Measurements from ENCODE around the gene ASPG.

Gene ASPG

DNA sequence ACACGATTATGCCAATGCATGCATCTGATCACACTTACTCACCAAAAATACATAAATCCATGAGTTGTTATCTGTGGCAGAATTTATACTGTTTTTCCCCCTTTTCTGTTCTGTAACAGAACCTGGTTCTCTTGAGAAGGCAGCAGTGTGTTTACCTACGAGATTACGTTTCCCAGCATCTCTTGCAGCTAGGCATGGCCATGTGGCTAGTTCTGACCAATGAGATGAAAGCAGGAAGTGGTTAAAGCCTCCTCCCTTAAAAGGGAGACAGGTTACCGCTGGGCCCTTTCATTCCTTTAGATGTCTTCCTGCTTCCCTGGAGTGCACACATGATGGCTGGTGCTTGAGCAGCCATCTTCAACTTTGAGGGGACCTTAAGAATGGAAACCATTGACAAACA, 11.7 kb upstream of the ASPG start:
- DNase-seq (ENCODE audit: extremely low spot score, insufficient read length, low read depth): no peak
- FAIRE-seq: no peak

DNA sequence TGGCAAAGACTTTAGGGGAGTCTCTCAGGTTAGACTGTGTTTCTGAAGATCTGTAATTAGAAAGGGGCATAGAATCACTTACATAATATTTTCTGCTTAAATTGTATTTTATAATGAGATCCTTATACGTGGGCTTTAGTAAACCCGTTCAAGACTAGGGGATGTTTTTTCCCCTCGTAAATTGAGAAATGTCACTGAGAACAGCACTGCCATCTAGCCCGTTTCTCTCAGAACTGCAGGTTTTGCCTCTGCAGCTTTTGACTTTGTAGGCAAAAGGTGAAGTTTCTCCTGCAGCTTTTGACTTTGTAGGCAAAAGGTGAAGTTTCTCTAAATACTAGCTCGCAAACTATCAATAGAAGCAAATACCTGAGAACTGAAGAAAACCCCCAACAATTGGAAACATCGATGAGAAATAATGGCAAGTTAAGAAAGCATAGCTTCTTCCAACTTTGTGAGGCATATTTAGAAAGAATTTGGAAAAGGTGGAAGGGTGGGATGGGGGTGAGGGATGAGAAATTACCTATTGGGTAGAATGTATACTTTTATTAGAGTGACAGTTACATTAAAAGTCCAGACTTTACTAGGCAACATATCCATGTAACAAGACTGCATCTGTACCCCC, 9.9 kb upstream of the ASPG start:
- no peak for DNase-seq (ENCODE audit: extremely low spot score, insufficient read length, low read depth)
- FAIRE-seq: no peak

DNA sequence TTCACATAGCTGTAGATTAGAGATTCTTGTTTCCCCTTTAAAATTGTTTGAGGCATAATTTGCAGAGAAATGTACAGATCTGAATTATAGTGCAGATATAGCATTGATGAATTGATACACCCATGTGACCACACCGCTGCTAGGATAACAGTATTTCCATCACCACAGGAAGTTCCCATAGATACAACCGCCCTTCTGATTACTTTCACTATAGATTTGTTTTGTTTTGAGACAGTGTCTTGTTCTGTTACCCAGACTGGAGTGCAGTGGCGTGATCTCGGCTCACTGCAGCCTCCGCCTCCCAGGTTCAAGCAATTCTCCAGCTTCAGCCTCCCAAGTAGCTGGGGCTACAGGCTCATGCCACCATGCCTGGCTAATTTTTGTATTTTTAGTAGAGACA, 8.8 kb upstream of the ASPG start:
- FAIRE-seq (no peak), DNase-seq (ENCODE audit: extremely low spot score, insufficient read length, low read depth) (no peak)

DNA sequence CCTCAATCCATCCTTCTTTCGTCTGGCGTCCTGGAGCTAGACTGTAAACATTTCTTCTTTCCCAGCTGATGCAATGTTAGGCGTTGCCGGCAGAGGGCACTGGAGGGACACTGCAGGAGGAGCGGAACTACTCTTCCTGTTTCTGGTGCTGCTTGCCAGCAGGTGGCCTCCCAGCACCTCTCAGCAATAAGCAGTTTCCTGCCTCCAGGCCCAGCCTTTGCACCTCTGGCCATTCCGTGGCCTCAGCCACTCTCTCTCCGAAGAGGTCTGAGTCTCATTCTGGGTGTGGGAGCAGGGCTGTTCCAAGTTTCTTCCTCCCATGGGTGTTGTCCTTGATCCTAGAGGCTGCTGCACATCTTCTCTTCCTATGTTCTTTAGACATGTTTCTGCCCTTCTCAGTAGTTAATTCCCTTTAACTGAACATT, 7.5 kb upstream of the ASPG start:
- DNase-seq (ENCODE audit: extremely low spot score, insufficient read length, low read depth) (peak; percentile 90), FAIRE-seq (peak; percentile 98)

DNA sequence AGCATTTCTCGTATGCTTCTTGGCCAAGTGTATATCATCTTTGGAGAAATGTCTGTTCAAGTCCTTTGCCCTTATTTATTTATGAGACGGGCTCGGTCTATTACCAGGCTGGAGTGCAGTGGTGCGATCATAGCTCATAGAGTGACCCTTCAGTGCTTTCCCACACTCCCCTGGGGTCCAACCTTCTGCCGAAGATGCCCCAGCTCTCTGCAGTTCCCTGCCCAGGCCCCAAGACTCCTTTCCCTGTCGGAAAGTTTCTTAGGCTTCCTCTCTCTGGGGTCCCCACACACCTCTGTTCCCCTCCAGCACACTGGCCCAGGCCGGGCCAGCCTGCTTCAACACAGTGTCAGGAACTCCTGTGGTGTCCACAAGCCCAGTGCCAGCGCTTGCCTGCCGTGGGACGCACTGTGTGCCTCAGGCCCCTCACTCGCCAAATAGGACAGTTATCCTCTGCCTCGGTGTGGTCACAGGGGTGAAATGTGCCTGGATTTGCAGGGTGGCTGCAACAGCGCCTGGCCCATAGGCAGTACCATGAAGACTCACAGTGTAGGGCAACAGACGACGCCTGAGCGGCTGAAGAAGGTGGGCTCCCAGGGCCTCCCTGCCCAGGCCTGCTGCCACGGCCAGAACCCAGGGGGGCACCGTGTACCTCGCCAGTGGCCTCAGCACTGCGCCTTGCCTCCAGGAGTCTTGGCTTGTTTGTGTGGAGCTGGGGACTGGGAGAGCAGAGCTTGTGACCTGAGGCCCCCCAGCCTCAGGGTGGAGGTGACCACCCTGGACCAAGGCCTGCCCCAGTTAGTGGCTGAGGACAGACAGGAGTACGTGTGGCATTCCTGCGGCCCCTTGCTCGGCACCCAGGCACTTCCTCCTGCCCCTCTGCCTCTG, 4.9 kb upstream of the ASPG start:
- no peak for DNase-seq (ENCODE audit: extremely low spot score, insufficient read length, low read depth)
- FAIRE-seq: no peak

DNA sequence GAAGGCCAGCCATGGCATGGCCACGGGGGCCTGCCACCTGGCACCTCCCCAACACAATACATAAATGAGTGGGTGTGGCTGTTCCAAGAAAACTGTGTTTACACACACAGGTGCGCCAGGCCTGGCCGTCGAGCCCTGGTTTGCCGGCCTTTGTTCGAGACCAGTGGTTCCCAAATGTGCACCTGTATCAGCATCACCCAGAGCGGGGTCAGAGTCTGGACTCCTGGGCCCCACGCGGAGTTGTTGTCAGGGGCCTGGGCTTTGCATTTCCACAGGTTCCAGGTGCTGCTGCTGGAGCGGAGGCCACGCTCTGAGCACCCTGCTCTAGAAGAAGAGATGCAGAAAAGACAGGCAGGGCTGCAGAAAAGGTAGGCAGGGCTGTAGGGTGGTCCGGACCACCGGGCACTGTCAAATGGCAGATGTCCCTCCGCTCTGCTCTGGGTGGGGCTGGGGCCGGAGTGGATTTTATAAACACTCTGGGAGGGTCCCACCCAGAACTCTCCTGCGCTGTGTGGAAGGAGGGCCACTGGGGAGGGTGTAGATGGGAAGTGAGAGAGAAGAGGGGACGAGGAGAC, 4.2 kb upstream of the ASPG start:
- no peak for FAIRE-seq
- no peak for DNase-seq (ENCODE audit: extremely low spot score, insufficient read length, low read depth)

DNA sequence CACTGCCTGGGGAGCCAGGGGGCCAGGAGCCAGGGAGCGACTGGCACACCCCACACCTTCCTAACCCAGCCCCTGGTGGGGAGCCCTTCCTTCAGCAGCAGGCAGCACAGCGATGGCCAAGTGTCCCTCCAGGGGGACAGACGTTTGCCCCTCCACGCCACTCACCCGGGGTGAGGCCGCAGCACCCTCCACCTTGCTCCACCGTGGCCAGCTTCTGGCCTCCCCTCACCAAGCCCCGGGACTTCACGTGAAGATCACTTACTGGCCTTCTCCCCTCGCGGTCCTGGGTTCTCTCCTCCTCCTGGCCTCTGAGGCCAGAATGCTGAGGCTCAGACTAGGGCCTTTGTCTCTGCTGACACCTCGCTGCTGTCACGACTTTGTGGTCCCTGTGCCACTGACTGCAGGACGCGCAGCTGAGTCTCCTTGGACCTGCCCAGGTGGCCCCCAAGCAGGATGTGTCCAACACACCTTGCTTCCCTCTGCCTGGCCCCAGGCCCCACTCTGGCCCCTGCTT, 3.5 kb upstream of the ASPG start:
- no peak for DNase-seq (ENCODE audit: extremely low spot score, insufficient read length, low read depth)
- no peak for FAIRE-seq

DNA sequence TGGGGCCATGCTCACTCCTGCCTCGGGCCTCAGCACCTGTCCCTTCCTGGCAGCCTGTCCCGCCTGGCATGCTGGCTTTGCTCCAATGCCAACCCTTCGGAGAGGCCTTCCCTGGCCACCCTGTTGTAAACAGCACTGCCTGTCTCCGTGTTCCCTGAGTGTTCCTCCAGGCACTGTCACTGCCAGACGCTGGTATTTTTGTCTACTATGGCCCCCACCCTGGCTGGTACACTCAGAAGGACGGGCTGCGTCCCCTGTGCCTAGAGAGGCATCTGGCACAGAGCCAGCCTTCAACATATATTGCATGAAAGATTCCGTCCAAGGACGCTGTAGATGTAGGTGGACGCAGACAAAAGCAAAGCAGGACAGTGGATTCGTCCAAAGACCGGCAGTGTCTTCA, 2.7 kb upstream of the ASPG start:
- DNase-seq (ENCODE audit: extremely low spot score, insufficient read length, low read depth) (no peak), FAIRE-seq (no peak)

DNA sequence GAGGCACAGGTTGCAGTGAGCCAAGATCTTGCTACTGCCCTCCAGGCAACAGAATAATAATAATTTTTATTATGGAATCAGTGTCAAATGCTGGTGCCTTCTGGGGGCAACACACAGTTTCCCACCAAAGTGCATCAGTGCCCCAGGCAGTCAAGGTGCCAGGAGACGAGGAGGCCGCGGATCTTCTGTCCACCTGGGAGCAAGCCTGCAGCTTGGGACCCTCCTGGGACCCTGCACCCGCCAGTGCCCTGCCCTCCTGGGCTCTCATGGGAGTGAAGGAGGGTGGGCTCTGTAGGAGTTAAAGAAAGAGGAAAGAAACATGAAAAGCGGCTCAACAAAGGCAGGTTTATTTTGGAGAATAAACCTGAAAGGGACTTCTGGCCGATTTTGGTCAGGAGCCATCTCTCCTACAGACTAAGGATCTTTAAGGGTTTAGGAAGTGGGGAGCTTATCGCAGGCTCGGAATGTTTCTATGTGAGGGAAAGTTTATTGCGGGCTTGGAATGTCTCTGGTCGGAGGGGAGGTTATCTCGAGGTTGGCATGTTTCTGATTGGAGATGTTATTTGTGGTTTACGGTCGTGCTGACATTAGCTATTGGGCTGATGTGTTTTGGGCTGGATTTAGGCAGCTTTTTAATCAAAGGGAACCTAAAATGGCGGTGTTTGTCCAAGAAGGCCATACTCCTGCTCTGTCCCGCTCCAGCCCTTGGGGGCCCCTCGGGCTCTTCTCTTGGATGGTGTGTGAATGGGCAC, 1.1 kb upstream of the ASPG start:
- FAIRE-seq: no peak

DNA sequence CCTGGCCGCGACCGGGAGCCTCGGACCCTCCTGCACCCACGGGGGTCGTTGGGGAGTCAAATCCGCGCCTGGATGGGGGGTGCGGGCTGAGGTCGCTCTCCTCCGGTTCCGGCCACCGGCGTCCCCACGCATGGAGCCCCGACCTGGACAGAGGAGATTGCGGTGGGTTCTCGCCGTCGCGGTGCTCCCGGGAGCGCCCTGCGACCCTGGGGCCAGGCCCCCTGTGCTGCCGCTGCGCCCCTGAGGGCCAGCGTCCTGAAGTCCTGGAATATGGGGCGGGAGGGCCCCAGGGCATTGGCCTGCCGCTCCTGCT, 345 bp downstream of the ASPG start:
- no peak for FAIRE-seq
- no peak for DNase-seq (ENCODE audit: extremely low spot score, insufficient read length, low read depth)

More for the DNA sequence above, 1.1 kb upstream of the ASPG start:
- no peak for DNase-seq (ENCODE audit: extremely low spot score, insufficient read length, low read depth)

DNA sequence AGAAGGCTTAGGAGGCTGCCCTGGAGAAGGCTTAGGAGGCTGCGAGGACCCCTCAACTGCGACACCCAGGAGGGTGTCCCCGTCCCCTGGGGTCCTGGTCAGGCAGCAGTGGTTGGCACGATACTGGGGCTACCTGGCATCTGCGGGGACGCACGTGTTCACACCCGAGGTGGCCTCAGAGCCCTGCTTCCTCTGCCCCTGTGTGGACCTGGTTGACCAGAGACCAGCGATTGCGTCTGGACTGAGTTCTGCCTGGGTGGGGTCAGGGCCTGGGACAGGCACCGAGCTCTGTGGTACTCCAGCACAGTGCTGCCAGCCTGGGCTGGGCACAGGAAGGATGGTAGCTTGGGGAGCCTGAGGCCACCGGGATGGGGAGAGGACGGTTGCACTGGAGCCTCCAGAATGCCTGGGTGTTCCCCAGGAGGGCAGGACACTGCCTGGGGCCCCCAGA, 735 bp downstream of the ASPG start:
- FAIRE-seq (no peak), DNase-seq (ENCODE audit: extremely low spot score, insufficient read length, low read depth) (no peak)

DNA sequence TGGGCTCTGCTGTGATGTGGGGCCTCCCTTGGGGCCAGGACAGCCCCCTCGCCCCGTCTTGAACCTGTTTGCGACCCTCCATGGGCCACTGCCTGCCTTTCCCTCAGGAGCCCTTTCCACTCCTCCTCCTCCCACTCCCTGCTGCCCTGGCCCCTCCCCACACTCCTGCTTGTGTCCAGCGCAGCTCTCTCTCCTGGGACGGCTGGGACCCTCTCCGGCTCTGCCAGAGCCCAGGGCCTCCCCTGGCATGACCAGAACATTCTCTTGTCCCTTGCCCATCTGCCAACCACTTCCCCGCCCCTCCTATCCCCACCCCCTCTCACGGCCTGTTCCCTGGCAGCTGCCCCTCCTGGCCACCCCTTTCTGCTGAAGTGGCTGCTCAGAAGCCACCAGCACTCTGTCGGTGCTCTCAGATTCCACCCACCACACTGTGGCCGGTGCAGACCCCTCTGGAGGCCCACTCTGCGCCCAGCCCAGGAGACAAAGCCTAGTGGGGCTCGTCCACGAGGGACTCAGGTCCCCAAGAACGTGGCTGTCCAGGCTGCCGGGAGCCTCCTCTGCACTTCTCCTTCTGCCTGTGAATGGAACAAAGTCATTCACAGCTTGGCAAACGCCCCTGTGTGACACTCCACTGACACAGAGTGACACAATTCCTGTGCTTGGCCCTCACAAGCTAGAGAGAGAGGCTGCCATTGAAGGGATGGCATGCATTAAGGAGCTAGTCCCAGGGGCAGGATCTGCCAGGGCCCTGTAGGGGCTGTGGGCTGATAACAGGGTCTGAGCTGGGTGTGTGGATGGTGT, 1.4 kb downstream of the ASPG start:
- DNase-seq (ENCODE audit: extremely low spot score, insufficient read length, low read depth) (no peak), FAIRE-seq (no peak)

DNA sequence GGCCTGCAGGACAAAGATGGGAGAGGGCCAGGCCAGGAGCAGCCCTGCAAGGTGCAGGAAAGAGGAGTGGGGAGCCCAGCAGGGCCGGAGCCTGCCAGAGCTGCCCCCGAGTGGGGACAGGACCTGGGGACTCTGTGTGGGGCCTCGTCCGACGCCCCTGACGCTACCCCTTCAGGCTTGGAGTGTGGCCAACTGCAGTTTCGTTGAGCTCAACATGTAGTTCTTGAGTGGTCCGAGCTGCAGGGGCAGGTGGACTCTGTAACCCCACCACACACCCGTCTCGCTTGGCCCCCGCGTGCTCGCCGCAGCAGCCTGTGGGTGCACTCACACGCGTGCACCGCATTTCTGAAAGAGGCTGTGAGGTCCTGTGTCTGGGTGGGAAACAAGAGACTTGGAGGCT, 2.0 kb downstream of the ASPG start:
- FAIRE-seq: no peak

DNA sequence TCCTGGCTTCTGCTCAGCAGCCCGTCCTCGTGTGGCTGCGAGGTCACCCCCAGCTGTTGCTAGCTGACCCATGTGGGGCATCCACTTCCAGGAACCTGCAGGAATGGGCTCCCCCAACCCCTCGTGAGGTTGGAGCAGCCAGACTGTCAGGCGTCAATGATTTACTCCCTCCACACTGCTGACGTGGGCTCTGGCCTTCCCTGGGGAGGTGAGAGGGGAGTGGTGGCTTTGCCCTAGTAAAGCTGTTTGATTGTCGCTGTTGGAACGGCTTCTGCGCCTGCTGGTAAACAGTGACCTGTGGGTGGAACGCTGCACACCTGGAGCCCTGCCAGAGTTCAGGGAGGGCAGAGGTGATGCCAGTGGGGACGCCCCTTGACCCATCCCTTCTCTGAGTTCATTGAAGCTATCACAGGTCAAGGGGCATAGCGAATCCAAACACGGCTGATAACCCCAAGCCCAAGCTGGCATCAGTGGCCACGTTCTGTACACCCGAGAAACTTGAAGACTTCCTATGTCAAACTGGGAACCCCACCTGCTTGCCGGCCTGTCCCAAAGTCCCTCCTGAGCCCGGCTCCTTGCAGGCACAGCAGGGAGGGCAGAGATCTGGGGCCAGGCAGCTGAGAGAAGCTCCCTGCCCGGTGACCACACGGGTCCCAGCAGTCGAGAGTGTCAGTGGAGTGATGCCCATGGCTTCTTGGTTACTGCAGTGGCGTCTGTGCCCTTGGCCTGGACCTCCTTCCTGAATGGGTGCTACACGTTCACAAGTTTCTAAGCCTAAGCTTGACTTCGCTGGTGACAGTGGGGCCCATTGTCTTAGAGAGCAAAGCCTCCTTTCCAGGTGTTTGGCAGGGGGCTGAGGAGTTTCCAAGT, 2.7 kb downstream of the ASPG start:
- FAIRE-seq: no peak
- no peak for DNase-seq (ENCODE audit: extremely low spot score, insufficient read length, low read depth)

More for the DNA sequence above, 2.0 kb downstream of the ASPG start:
- DNase-seq (ENCODE audit: extremely low spot score, insufficient read length, low read depth): no peak

DNA sequence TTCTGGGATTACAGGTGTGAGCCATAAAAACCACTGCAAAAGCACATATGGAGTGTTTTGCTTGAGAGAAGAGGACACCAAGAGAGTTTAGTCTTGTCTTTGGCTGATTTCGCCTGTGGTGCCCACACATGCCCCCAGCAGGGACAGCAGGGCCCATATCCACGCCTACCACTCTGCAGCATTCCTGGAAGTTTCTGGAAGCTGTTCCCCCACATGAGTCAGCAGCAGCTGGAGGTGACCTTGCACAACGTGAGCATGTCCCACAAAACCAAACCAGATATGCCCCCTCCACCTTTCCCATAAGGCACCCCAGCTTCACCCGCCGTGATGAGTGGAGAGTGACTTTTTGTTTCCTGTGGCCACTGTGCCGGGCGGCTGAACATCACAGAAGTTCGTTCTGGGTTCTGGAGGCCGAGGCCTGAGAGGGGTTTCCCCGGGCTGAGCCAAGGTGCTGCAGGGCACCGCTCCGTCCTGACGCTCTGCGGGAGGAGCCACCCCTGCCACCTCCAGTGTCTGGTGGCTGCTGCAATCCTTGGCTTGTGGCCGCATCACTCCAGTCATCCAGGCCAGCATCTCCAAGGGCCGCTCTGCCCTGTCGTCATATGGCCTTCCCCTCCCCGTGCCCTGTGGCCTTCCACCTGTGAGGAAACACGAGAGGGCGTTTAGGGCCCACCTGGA, 4.7 kb downstream of the ASPG start:
- no peak for FAIRE-seq
- no peak for DNase-seq (ENCODE audit: extremely low spot score, insufficient read length, low read depth)

DNA sequence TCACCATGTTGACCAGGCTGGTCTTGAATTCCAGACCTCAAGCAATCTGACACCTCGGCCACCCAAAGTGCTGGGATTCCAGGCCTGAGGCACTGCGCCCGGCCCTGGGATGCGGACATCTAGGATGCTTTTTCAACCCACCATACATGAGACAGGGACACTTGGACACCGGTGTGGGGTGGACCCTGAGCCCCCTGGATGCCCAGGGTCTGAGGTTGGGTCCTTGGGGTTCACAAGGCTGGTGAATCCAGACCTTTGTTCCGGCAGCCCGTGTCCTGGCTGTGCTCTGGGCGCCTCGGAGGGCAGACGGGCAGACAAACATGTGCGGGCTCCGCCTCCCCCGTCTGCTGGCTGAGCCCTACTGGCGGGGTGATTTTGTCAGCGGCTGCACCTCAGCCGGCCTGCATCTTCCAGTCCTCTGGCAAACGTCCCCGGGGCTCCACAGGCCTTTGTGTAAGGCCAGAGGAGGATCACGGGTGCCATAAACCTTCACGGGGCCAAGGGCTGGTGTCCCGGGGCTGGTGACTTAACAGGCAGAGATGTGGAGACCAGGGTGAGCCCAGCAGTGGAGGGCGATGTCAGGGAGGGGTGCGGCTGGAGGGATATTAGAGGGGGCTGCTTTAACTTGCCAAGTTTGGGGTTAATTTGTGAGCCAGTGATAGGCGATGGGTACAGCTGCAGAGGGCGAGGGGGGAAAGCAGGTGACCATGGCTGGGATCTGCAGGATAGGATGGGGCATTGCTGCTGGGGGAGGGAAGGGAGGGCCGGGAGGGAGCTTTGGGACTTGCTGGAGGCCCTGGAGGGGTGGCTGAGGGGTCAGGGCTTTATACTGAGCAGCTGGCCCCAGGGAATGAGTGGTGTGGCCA, 5.8 kb downstream of the ASPG start:
- FAIRE-seq: no peak

More for the DNA sequence above, 5.8 kb downstream of the ASPG start:
- no peak for DNase-seq (ENCODE audit: extremely low spot score, insufficient read length, low read depth)
